H9 (cell line): ENCODE results near the gene ANKRD42. TPM values are rescaled to one million over a fixed set of nuclear protein-coding genes. Genes with fewer than 3 reads are reported as not detected.

Source experiments
- DNase-seq: peaks from one replicate; pipeline ENCODE4 v3.0.0-alpha.2; 2017
- H2AFZ ChIP-seq: one replicate; pipeline ENCODE4 v1.6.1; 2013; ENCODE audit warnings: mild to moderate bottlenecking, low read length, control low read depth, moderate library complexity
- H2AK5ac ChIP-seq: 2 replicates; pipeline ENCODE4 v1.6.1; 2013; ENCODE audit warnings: low read length, control low read depth, mixed read lengths; ENCODE audit not compliant: insufficient read length
- H2BK120ac ChIP-seq: one replicate; pipeline ENCODE4 v1.6.1; 2013; ENCODE audit warnings: low read depth, mild to moderate bottlenecking, low read length, control low read depth, inconsistent platforms; ENCODE audit not compliant: poor library complexity, severe bottlenecking
- H2BK12ac ChIP-seq: 2 replicates; pipeline ENCODE4 v1.6.1; 2013; ENCODE audit warnings: low read length, control low read depth, mixed read lengths, low read depth; ENCODE audit not compliant: insufficient read length
- H2BK15ac ChIP-seq: 2 replicates; pipeline ENCODE4 v1.6.1; 2013; ENCODE audit warnings: low read depth, low read length, control low read depth
- H2BK20ac ChIP-seq: one replicate; pipeline ENCODE4 v1.6.1; 2013; ENCODE audit warnings: low read depth, mild to moderate bottlenecking, low read length, control low read depth, inconsistent platforms; ENCODE audit not compliant: poor library complexity, severe bottlenecking
- H2BK5ac ChIP-seq: 2 replicates; pipeline ENCODE4 v1.6.1; 2013; ENCODE audit warnings: low read length, control low read depth, mixed read lengths; ENCODE audit not compliant: insufficient read length
- H3K14ac ChIP-seq: 2 replicates; pipeline ENCODE4 v1.6.1; 2013; ENCODE audit warnings: low read length, control low read depth; ENCODE audit not compliant: insufficient read depth
- H3K18ac ChIP-seq: 2 replicates; pipeline ENCODE4 v1.6.1; 2013; ENCODE audit warnings: low read depth, mild to moderate bottlenecking, mixed read lengths, low read length, control low read depth; ENCODE audit not compliant: insufficient read length
- H3K23ac ChIP-seq: 2 replicates; pipeline ENCODE4 v1.6.1; 2013; ENCODE audit warnings: low read length, control low read depth, mixed read lengths, low read depth; ENCODE audit not compliant: insufficient read length
- H3K23me2 ChIP-seq: 2 replicates; pipeline ENCODE4 v1.6.1; 2013; ENCODE audit warnings: low read depth, mild to moderate bottlenecking, mixed read lengths, low read length, control low read depth; ENCODE audit not compliant: insufficient read length, poor library complexity, severe bottlenecking
- H3K27ac ChIP-seq: 2 replicates; pipeline ENCODE4 v1.5.1; 2013; ENCODE audit warnings: low read length, control low read depth, mixed read lengths, low read depth; ENCODE audit not compliant: insufficient read length
- H3K27me3 ChIP-seq: 2 replicates; pipeline ENCODE4 v1.6.1; 2013; ENCODE audit warnings: low read length, control low read depth, inconsistent platforms; ENCODE audit not compliant: insufficient read depth
- H3K4ac ChIP-seq: 2 replicates; pipeline ENCODE4 v1.6.1; 2013; ENCODE audit warnings: low read depth, mild to moderate bottlenecking, control low read depth, inconsistent platforms, low read length, moderate library complexity
- H3K4me1 ChIP-seq: 2 replicates; pipeline ENCODE4 v1.6.1; 2013; ENCODE audit warnings: low read length, control low read depth, inconsistent platforms; ENCODE audit not compliant: insufficient read depth
- H3K4me2 ChIP-seq: 2 replicates; pipeline ENCODE4 v1.6.1; 2013; ENCODE audit warnings: low read length, control low read depth, mixed read lengths; ENCODE audit not compliant: insufficient read length, insufficient read depth
- H3K56ac ChIP-seq: 2 replicates; pipeline ENCODE4 v1.6.1; 2013; ENCODE audit warnings: low read depth, mild to moderate bottlenecking, mixed read lengths, low read length, control low read depth; ENCODE audit not compliant: insufficient read length
- H3K79me1 ChIP-seq: 2 replicates; pipeline ENCODE4 v1.6.1; 2013; ENCODE audit warnings: low read depth, mild to moderate bottlenecking, moderate library complexity, low read length, control low read depth, inconsistent platforms; ENCODE audit not compliant: insufficient read depth, poor library complexity, severe bottlenecking
- H3K79me2 ChIP-seq: 2 replicates; pipeline ENCODE4 v1.6.1; 2013; ENCODE audit warnings: low read length, control low read depth, inconsistent platforms; ENCODE audit not compliant: insufficient read depth
- H3K9ac ChIP-seq: 2 replicates; pipeline ENCODE4 v1.6.1; 2013; ENCODE audit warnings: low read length, control low read depth, mixed read lengths; ENCODE audit not compliant: insufficient read length; ENCODE audit errors: extremely low read depth
- H3K9me3 ChIP-seq: one replicate; pipeline ENCODE4 v1.6.1; 2013; ENCODE audit warnings: low read depth, low read length, inconsistent platforms; ENCODE audit not compliant: control insufficient read depth
- H3T11ph ChIP-seq: one replicate; pipeline ENCODE4 v1.6.1; 2013; ENCODE audit warnings: mild to moderate bottlenecking, low read length, control low read depth, inconsistent platforms
- H4K20me1 ChIP-seq: one replicate; pipeline ENCODE4 v1.6.1; 2013; ENCODE audit not compliant: control insufficient read depth, insufficient read length, insufficient read depth
- H4K5ac ChIP-seq: 2 replicates; pipeline ENCODE4 v1.6.1; 2013; ENCODE audit warnings: low read depth, mild to moderate bottlenecking, mixed read lengths, low read length, control low read depth; ENCODE audit not compliant: insufficient read length
- H4K8ac ChIP-seq: replicated peaks from 2 replicates; pipeline ENCODE4 v1.6.1; 2013; ENCODE audit warnings: low read length, control low read depth, mixed read lengths, low read depth; ENCODE audit not compliant: insufficient read length
- H4K91ac ChIP-seq: 2 replicates; pipeline ENCODE4 v1.6.1; 2013; ENCODE audit warnings: low read depth, mild to moderate bottlenecking, moderate library complexity, mixed read lengths, low read length, control low read depth; ENCODE audit not compliant: insufficient read length
- H3K27ac Mint-ChIP-seq, 3 experiments: 2 replicates in 2 of 3; 3 replicates in 1 of 3; pipeline ENCODE4 v1.8.0; 2020 to 2021; ENCODE audit warnings: mixed read lengths in 3 of 3, mild to moderate bottlenecking in 1 of 3, moderate library complexity in 1 of 3
- H3K27me3 Mint-ChIP-seq: 2 replicates; pipeline ENCODE4 v1.8.0; 2021; ENCODE audit warnings: low read depth, mild to moderate bottlenecking, moderate library complexity, mixed read lengths
- H3K36me3 Mint-ChIP-seq, 3 experiments: 2 replicates in 2 of 3; 3 replicates in 1 of 3; pipeline ENCODE4 v1.8.0; 2020 to 2021; ENCODE audit warnings: low read depth in 3 of 3, mixed read lengths in 3 of 3; ENCODE audit not compliant: insufficient read depth in 1 of 3
- H3K4me1 Mint-ChIP-seq, 2 experiments: 2 replicates each; pipeline ENCODE4 v1.8.0; 2020; ENCODE audit warnings: mixed read lengths in 2 of 2
- H3K4me3 Mint-ChIP-seq, 2 experiments: 2 replicates in 1 of 2; 3 replicates in 1 of 2; pipeline ENCODE4 v1.8.0; 2020 to 2021; ENCODE audit warnings: mild to moderate bottlenecking in 2 of 2, mixed read lengths in 2 of 2, moderate library complexity in 1 of 2
- H3K9me3 Mint-ChIP-seq, 2 experiments: 2 replicates in 1 of 2; 3 replicates in 1 of 2; pipeline ENCODE4 v1.8.0; 2020; ENCODE audit warnings: mild to moderate bottlenecking in 2 of 2, mixed read lengths in 2 of 2, moderate library complexity in 1 of 2
- CTCF ChIP-seq: fragments of 200-600 bp; sonication (generic); conservative IDR thresholded peaks from 3 replicates; pipeline ENCODE4 v1.8.0; 2021; ENCODE audit warnings: antibody characterized with exemption, mild to moderate bottlenecking
- WGBS: extraction: QIAGEN DNeasy Blood & Tissue Kit; methylation state at CpG from one replicate; pipeline ENCODE4 v1.1.7; 2013; ENCODE audit warnings: missing lambda C conversion rate, low lambda C conversion rate, mixed read lengths; ENCODE audit not compliant: insufficient read length; ENCODE audit errors: extremely low coverage; 5-methylcytosine and 5-hydroxymethylcytosine counted together
- total RNA-seq: library from RNA; stranded (reverse); gene quantifications from 2 replicates; pipeline ENCODE4 v1.2.1, GENCODE V29; 2021

ANKRD42 gene
- total RNA-seq, 1 experiment from 2014 or later, result 4.9 TPM

- Histone ChIP-seq H3K4ac (no peak overlapping the region), H2BK12ac (no peak overlapping the region), H3K9me3 (no peaks in the 10 kb centered on the region), H3K18ac (no peak overlapping the region), H2BK15ac (no peak overlapping the region), H4K8ac (no peak overlapping the region), H2AK5ac (no peak overlapping the region), H3K27ac (no peak overlapping the region), H2BK20ac (no peak overlapping the region), H3K9ac (no peak overlapping the region), H3K79me1 (no peaks in the 10 kb centered on the region), H3K27me3 (no peaks in the 10 kb centered on the region), H3K23ac (no peak overlapping the region), H2BK120ac (no peak overlapping the region), H3T11ph (no peak overlapping the region), H4K91ac (no peak overlapping the region), H3K4me1 (no peaks in the 10 kb centered on the region; the same call in 1 of the 2 replicates), H2AFZ (no peak overlapping the region), H2BK5ac (no peak overlapping the region), H3K4me2 (no peak overlapping the region), H3K79me2 (no peaks in the 10 kb centered on the region), H3K14ac (no peak overlapping the region), H3K23me2 (peaks cover 5% of the 10 kb centered on the region), H3K56ac (no peak overlapping the region), H4K20me1 (no peaks in the 10 kb centered on the region), H4K5ac (no peak overlapping the region)
- Mint-ChIP-seq H3K4me3 (no peak overlapping the region), H3K9me3 (no peaks in the 10 kb centered on the region), H3K27me3 (peaks cover 2% of the 10 kb centered on the region; the same call in 1 of the 2 replicates), H3K27ac (no peak overlapping the region), H3K36me3 (no peaks in the 10 kb centered on the region), H3K4me1 (no peaks in the 10 kb centered on the region)
- no CpG with 5 or more reads among the region's 10 CpGs for WGBS
- no peak for TF ChIP-seq CTCF
- no peak for DNase-seq
These were observed 42.1 kb upstream of the ANKRD42 start for GRCh38 chr11:83151274-83151977.
